Stimulated activated CD4-positive, alpha-beta T cell treated with anti-CD3 and anti-CD28 coated beads, Interleukin-4, amount 100 ng/mL, for 24 hours (primary cell): ENCODE measurements around the gene USP15.

ENCODE experiments used
- DNase-seq: peaks from one replicate; pipeline ENCODE4 v3.0.0-alpha.2; 2020

Gene USP15

GRCh38 chr12:62285284-62285683, 25.1 kb downstream of the USP15 start:
- DNase-seq, result no peak

- DNase-seq, result no peak
These were observed 28.1 kb downstream of the USP15 start for GRCh38 chr12:62288328-62288727.

DNA sequence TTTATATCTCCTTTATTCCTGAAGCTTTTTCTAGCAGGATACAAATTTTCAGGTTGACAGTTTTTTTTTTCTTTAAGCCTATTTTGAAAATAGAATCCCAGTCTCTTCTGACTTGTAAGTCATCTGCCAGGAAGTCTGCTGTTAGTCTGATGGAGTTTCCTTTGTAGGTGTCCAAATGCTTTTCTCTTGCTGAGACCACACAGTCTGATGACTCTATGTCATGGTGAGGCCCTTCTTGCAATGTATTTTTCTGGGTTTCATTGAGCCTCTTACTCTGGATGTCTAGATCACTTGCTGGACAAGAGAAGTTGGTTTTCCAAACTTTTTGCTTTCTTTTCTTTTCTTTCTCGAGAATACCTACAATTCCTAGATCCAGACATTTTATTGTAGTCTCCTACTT, 30.6 kb downstream of the USP15 start:
- no peak for DNase-seq

DNA sequence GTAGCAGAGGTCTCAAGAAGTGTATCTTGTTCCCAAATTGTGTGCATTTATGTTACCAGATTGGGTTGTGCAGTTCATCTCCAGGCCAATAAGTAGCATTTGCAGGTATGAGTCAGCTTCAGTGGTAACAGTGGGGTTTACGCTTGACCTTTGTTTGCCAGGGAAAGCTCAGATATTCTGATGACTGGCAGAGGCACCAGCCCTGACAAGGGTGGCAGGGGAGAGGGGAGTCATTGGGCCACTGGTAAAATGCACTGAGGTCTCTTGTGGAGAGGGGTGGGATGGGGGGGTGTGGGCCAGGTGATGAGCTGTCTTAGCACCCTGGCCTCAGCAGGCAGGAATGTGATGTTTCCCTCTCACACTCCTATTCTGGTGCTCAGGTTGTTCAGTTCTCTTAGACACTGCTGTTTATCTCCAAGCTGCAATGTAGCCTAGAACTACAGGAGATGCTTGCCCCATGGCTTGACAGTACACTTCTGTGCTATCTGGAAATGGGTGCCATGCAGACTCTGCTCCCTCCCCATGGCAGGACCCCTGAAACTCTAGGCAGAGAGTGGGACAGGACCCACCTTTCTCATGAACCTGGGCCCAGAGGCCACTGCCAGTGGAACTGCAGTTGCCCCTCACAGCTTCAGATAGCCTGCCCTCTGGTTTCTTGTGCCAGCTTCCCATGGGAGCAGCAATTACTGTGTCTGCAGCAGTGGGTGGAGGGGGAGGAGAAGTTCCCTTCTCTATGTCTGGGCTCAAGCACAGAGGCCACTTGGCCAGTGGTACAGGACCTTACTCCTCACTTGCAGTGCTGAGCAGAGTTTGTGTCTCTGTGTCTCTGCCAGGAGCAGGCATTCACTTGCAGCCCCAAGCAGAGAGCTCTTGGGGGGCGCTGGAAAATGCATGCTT, 31.9 kb downstream of the USP15 start:
- peak; percentile 21 for DNase-seq

DNA sequence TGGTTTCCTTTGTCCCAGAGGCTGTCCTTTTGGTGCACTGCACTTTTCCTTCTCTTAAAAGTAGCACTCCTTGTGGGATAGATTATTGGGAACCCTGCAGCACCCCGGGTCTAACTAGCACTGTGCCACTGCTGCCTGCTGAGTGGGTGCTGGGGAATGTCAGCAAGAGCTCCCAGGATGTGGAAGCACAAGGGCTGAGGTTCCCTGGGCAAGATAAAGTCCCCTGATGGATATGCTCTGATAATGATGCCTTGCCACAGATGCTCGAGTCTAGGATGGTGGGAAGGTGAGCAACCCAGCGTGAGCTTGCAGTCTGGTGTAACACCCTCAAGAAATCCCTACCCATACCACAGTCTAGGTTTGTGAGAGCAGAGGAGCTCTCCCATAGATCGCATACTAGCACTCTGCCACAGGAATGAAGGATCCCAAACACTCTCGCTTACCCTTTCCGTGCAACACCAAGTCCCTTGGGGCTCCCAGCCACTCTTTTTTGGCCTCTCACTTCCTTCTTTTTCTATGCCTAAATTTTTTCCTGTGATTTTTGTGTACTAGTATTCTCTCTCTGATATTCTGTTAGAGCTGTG, 32.6 kb downstream of the USP15 start:
- DNase-seq, result no peak

- DNase-seq, result no peak
These were observed 34.2 kb downstream of the USP15 start for GRCh38 chr12:62294378-62294777.

GRCh38 chr12:62296001-62296400, 35.8 kb downstream of the USP15 start:
- no peak for DNase-seq

DNA sequence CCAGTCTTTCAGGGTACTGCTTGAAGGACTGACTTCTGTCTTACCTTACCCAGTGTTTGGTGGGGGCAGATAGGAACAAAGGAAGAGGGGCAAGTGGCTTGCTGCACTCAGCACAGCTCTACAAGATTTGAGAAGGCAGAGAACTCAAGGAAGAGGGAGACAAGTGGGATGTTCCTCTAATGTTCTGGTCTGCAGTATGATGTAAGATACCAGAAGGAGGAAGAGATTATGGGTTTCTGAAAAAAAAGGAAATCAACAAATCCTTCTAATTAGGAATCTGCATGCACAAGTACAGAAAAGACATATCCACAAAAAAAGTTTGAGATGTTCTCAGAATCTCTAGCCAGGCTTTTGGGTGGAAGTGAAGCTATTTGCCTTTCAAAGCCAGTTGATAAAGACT, 37.1 kb downstream of the USP15 start:
- no peak for DNase-seq

GRCh38 chr12:62299617-62300016, 39.4 kb downstream of the USP15 start:
- no peak for DNase-seq

- DNase-seq, result no peak
These were observed 41.0 kb downstream of the USP15 start for GRCh38 chr12:62301080-62301798.

- no peak for DNase-seq
These were observed 41.6 kb downstream of the USP15 start for GRCh38 chr12:62301799-62302133.

GRCh38 chr12:62304560-62304959, 44.4 kb downstream of the USP15 start:
- no peak for DNase-seq

- no peak for DNase-seq
These were observed 45.6 kb downstream of the USP15 start for GRCh38 chr12:62305778-62306177.

DNA sequence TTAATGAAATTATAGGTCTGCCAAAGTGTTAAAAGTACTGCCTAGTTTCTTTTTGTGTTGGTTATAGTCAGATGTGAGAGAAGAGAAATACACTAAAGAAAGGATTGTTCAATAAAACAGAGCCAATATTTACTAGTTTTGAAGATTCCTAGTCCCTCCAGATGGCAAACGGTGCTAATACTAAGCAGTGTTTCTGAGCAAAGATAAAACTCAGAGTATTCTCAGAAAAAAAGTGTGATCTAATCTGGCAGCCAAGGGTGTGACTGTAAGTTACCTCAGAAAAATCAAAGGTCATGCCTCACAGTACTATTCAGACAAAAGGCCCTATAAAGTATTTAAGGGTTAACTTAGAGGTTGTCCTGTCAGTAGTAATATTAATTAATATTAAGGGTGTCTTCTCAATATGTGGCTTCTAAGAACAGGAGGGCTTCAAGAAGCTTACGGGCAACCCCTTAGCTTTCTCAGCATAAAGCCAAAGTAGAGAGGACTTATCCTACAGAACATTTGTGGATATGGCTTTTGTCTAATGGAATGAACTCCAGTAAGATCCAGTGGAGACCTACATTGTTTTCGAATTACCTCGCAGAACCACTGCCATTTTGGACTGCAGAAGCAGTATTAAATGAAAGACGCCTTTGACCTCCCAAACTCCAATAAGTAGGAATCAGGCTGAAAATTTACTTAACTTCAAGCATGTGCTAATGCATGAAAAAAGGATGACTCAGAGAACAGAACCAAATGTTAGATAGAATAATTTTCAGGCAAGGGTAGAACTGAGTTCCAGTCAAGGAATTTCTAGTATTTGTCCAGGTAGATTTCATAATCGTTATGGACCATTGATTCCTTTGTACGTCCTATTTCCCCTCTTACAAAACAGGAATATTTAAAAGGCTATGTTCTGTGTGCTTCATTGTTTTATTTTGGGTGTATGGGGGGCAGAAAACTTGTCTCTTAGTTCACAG, 46.6 kb downstream of the USP15 start:
- DNase-seq, result no peak

- DNase-seq, result no peak
These were observed 48.0 kb downstream of the USP15 start for GRCh38 chr12:62308201-62308600.

DNA sequence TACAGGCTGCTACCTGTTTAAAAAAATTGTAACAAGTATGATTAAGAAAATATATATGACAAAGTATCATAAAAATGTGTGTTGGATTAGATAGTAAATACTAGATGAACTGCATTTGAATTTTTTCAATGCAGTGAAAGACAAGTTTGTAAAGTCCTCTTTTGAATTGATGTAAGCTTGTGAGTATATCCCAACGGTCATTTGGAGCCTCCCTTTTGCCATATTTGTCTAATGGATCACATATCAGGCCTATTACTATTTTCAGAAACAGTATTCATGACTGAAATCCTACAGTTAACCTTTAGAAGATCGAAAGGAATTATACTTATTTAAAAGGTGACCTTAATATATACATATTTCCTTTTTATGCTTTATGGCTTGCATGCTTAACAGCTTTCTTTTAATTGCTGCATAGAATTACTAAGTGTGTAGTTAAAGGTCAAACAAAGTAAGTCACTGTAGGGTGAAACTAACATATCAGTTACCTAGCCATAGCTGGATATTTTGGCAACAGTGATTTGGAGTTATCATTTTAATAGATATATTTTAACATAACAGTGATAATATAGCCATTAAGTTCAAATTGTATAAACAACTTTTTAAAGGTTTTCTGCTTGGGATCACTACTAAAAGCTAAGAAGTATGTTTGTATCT, 53.6 kb downstream of the USP15 start:
- DNase-seq, result no peak

- no peak for DNase-seq
These were observed 56.8 kb downstream of the USP15 start for GRCh38 chr12:62317017-62317416.

DNA sequence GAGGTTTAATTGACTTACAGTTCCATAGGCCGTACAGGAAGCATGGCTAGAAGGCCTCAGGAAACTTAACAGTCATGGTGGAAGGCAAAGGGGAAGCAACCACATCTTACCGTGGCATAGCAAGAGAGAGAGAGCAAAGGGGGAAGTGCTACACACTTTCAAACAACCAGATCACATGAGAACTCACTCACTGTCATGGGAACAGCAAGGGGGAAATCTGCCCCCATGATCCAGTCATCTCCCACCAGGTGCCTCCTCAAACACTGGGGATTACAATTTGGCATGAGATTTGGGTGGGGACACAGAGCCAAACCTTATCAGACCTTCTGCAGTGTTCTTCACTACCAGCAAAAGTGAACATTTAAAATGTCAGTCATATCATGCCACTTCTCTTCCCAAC, 58.9 kb downstream of the USP15 start:
- DNase-seq, result no peak

- no peak for DNase-seq
These were observed 59.9 kb downstream of the USP15 start for GRCh38 chr12:62320054-62320453.

DNA sequence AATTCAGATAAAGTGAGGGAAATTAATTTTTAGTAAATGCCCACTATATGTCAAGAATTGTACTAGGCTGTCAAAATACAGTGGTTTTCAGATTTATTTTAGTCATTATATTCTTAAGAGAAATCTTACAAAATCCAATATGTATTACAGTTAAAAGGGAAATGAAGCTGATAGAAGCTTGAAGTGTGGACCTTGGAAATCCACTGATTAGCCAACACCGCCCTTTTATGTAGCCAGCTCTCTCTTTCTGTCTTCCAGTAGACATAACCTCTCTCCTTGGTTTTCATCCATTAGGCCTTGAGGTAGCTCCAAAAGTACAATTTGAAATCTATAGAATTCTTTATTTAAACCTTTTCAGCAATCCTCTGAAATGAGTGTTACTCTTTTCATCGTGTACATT, 63.2 kb downstream of the USP15 start:
- no peak for DNase-seq

- DNase-seq, result no peak
These were observed 68.2 kb downstream of the USP15 start for GRCh38 chr12:62328296-62328921.

- no peak for DNase-seq
These were observed 71.1 kb downstream of the USP15 start for GRCh38 chr12:62331306-62331705.
